K562 (cell line): ENCODE results near the gene PHF10. TPM values are rescaled to one million over a fixed set of nuclear protein-coding genes. Genes with fewer than 3 reads are reported as not detected.

Experiments used
- BHLHE40 ChIP-seq: IDR thresholded peaks from 2 replicates; pipeline ENCODE4 v1.6.1; 2011; ENCODE audit warnings: low read length, improper control_type of control experiment
- GABPB2 ChIP-seq: fragments of 250-450 bp; sonication (Bioruptor Pico); conservative IDR thresholded peaks from 2 replicates; pipeline ENCODE4 v1.5.1; 2021; ENCODE audit warnings: mild to moderate bottlenecking
- MAX ChIP-seq: sonication (generic); formaldehyde crosslinking; IDR thresholded peaks from 2 replicates; pipeline ENCODE4 v1.9.0; 2022; ENCODE audit warnings: mild to moderate bottlenecking, missing genetic modification reagents
- MYNN ChIP-seq, 2 experiments: sonication (generic); formaldehyde crosslinking in 1 of 2; IDR thresholded peaks; 2 replicates each; pipeline versions ENCODE4 v1.5.0 to v1.6.1; 2016 to 2020; ENCODE audit warnings: antibody characterized with exemption in 1 of 2, missing genetic modification reagents in 1 of 2
- NFIC ChIP-seq: fragments of 450-650 bp; IDR thresholded peaks from 2 replicates; pipeline ENCODE4 v1.6.1; 2017; ENCODE audit warnings: mild to moderate bottlenecking, inconsistent platforms
- NRF1 ChIP-seq, 2 experiments: fragments of 450-650 bp; IDR thresholded peaks in 1 of 2; conservative IDR thresholded peaks in 1 of 2; 2 replicates each; pipeline ENCODE4 v1.6.1; 2014; ENCODE audit warnings: mild to moderate bottlenecking in 2 of 2
- RBM22 ChIP-seq: fragments of 200-400 bp; formaldehyde crosslinking; IDR thresholded peaks from 2 replicates; pipeline ENCODE4 v1.6.1; 2018; ENCODE audit warnings: low read length, low read depth; ENCODE audit not compliant: poor library complexity, severe bottlenecking
- SIN3A ChIP-seq, 2 experiments: fragments of 150-350 bp in 1 of 2; IDR thresholded peaks; 2 replicates each; pipeline ENCODE4 v1.6.1; 2011 to 2016; ENCODE audit warnings: borderline replicate concordance in 2 of 2, low read depth in 2 of 2, low read length in 2 of 2, mild to moderate bottlenecking in 2 of 2, moderate library complexity in 2 of 2; ENCODE audit not compliant: control insufficient read depth in 1 of 2
- SIRT6 ChIP-seq: IDR thresholded peaks from one replicate; pipeline ENCODE4 v1.6.1; 2012; ENCODE audit warnings: low read depth, mild to moderate bottlenecking, control low read depth, inconsistent platforms, low read length, moderate library complexity
- TRIM24 ChIP-seq, 2 experiments: fragments of 450-650 bp; IDR thresholded peaks; 2 replicates each; pipeline ENCODE4 v1.6.1; 2016
- ZFX ChIP-seq: sonication (generic); formaldehyde crosslinking; IDR thresholded peaks from 2 replicates; pipeline ENCODE4 v1.8.0; 2022; ENCODE audit warnings: mild to moderate bottlenecking, missing genetic modification reagents, moderate library complexity
- ZNF165 ChIP-seq: fragments of 250-450 bp; sonication (Bioruptor Pico); IDR thresholded peaks from 2 replicates; pipeline ENCODE4 v1.4.0; 2020; ENCODE audit warnings: borderline replicate concordance
- ZNF253 ChIP-seq: fragments of 250-450 bp; sonication (Bioruptor Pico); conservative IDR thresholded peaks from 2 replicates; pipeline ENCODE4 v1.6.1; 2021; ENCODE audit warnings: mild to moderate bottlenecking
- ZNF277 ChIP-seq: fragments of 250-450 bp; sonication (Bioruptor Pico); IDR thresholded peaks from 2 replicates; pipeline ENCODE4 v1.8.0; 2022; ENCODE audit warnings: inconsistent platforms, mild to moderate bottlenecking, moderate library complexity, borderline replicate concordance
- ZNF431 ChIP-seq: sonication (generic); formaldehyde crosslinking; IDR thresholded peaks from 2 replicates; pipeline ENCODE4 v1.8.0; 2022; ENCODE audit warnings: mild to moderate bottlenecking, missing genetic modification reagents
- ZNF551 ChIP-seq: fragments of 250-450 bp; sonication (Bioruptor Pico); IDR thresholded peaks from 2 replicates; pipeline ENCODE4 v1.5.0; 2021; ENCODE audit warnings: mild to moderate bottlenecking, moderate library complexity
- ZNF778 ChIP-seq: fragments of 450-650 bp; formaldehyde crosslinking; IDR thresholded peaks from 2 replicates; pipeline ENCODE4 v1.4.0; 2020; ENCODE audit warnings: mild to moderate bottlenecking, moderate library complexity
- ZNF79 ChIP-seq: fragments of 250-450 bp; sonication (Bioruptor Pico); IDR thresholded peaks from 2 replicates; pipeline ENCODE4 v1.4.0; 2020; ENCODE audit warnings: low read depth, mild to moderate bottlenecking, moderate library complexity
- polyA plus RNA-seq, 8 experiments: library from polyadenylated mRNA; depleted of rRNA in 4 of 8; stranded (reverse) in 5 of 8; unstranded in 3 of 8; fragments of >200 nt; fragmentation: Nextera tagmentation in 2 of 8; fragmentation: Illumina TruSeq in 1 of 8; extraction: Ambion mirVana in 2 of 8; extraction: Trizol in 1 of 8; gene quantifications; 2 replicates each; pipeline versions ENCODE4 v1.2.1 to v1.2.3, GENCODE V29; 2011 to 2014; ENCODE audit warnings: inconsistent platforms in 1 of 8, missing spikeins in 1 of 8
- total RNA-seq, 7 experiments: library from RNA; depleted of rRNA in 6 of 7; stranded (reverse); fragments of >200 nt in 6 of 7; fragmentation: Illumina TruSeq in 2 of 7; extraction: Trizol in 2 of 7; gene quantifications; 2 replicates each; pipeline versions ENCODE4 v1.2.1 to v1.2.3, GENCODE V29; 2011 to 2021; ENCODE audit warnings: low replicate concordance in 1 of 7
- TF ChIP-seq, protein P1 (sequence below): fragments of 250-450 bp; sonication (Bioruptor Pico); IDR thresholded peaks from 2 replicates; pipeline ENCODE4 v1.9.0; 2021; ENCODE audit warnings: mild to moderate bottlenecking

PHF10 gene
- total and polyA plus RNA-seq, 9 of the 15 experiments (the other 6 are each of a cell fraction or from before 2014, with no cell fraction given), result 23.9 to 88.9 (median 46.0) TPM

DNA sequence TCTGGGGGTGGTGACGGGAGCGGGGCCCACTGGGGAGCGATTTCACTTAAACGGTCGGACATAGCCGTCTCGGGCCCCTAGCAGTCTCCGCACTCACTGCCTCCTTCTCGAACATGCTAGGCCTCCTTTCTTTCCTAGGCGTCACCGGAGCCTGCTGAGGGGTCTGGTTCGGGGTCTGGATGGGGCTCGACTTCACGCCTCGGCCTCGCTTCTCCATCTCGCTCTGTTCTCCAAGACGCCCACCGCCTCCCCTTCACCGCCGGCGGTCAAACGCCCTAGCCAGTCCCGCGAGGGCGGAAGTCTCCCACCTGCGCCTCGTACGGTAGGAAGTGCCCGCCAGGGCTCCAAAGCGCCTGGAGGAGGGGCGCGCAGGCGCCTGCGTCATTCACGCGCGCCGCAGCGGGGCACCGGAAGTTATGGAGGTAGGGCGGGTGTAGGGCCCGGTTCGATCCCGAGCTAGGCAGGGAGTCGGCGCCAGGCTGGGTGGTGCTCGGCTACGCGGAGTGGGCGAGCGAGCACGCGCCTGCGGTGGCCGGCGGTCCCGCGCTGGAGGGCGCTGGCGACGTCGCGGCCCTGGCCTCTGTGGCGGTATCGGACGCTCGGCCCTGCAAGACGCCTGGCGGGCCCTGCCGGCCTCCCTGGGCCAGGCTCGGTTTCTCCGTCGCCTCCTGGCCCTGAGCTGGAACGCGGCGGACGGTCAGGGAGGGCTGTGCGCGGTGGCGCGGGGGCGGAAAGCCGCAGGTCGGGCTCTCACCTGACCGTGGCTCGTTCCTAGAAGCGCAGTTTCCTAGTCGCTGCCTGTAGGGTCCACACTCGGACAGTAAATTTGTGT lies 27.2 kb upstream of the PHF10 start, which contains the start of the genes DYNLT2 and ERMARD (continued):
- TF ChIP-seq ZNF551 (CRISPR knock-in tag), result no peak
- TF ChIP-seq, protein P1, sequence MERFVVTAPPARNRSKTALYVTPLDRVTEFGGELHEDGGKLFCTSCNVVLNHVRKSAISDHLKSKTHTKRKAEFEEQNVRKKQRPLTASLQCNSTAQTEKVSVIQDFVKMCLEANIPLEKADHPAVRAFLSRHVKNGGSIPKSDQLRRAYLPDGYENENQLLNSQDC, result no peak
- TF ChIP-seq RBM22, result peak; percentile 83
- TF ChIP-seq ZNF778 (CRISPR knock-in tag), result no peak
- no peak for TF ChIP-seq ZNF253 (CRISPR knock-in tag)
- TF ChIP-seq MAX (CRISPR knock-in tag), result peak; percentile 93
- TF ChIP-seq TRIM24 (IDR thresholded peaks at IDR 0.05), result no peak
- no peak for TF ChIP-seq MYNN (IDR thresholded peaks at IDR 0.05)
- TF ChIP-seq MYNN (CRISPR knock-in tag; IDR thresholded peaks at IDR 0.05), result no peak
- no peak for TF ChIP-seq ZNF277 (CRISPR knock-in tag)
- peak; percentile 89 to 91 for TF ChIP-seq NRF1 (conservative IDR thresholded peaks at IDR 0.05 in 1 of 2, IDR thresholded peaks at IDR 0.05 in 1 of 2)
- no peak for TF ChIP-seq ZNF79 (CRISPR knock-in tag)
- no peak for TF ChIP-seq SIRT6
- TF ChIP-seq NFIC, result peak; percentile 68
- TF ChIP-seq SIN3A (IDR thresholded peaks at IDR 0.05; ENCODE audit: borderline replicate concordance in 2 of 2, control insufficient read depth in 1 of 2, low read depth in 2 of 2, low read length in 2 of 2), result peak; percentile 65 to 76; a peak in 3 of 4 replicates
- no peak; the same call in 1 of the 2 replicates for TF ChIP-seq BHLHE40
- peak; percentile 100 for TF ChIP-seq ZFX (CRISPR knock-in tag)
- TF ChIP-seq ZNF431 (CRISPR knock-in tag), result peak; percentile 67; the same call in 1 of the 2 replicates
- no peak for TF ChIP-seq ZNF165 (CRISPR knock-in tag)
- TF ChIP-seq GABPB2, result no peak
